Central memory CD4-positive, alpha-beta T cell (primary cell): ENCODE measurements around the gene TBR1.

Experiments
- DNase-seq: peaks from one replicate; pipeline ENCODE4 v3.0.0; 2022

The TBR1 gene

GRCh38 chr2:161430386-161430785 is 14.3 kb downstream of the TBR1 start:
- DNase-seq: no peak

GRCh38 chr2:161432107-161432506 is 16.0 kb downstream of the TBR1 start:
- DNase-seq: no peak

GRCh38 chr2:161434118-161434517 is 18.0 kb downstream of the TBR1 start:
- DNase-seq: no peak

- no peak for DNase-seq
These were observed 20.3 kb downstream of the TBR1 start for GRCh38 chr2:161436411-161436810.

GRCh38 chr2:161438598-161438997 is 22.5 kb downstream of the TBR1 start:
- no peak for DNase-seq

GRCh38 chr2:161445097-161445496 is 29.0 kb downstream of the TBR1 start:
- no peak for DNase-seq

- DNase-seq: no peak
These were observed 32.3 kb downstream of the TBR1 start for GRCh38 chr2:161448431-161448830.

- no peak for DNase-seq
These were observed 55.5 kb downstream of the TBR1 start for GRCh38 chr2:161471631-161472030.

- DNase-seq: no peak
These were observed 58.8 kb downstream of the TBR1 start for GRCh38 chr2:161474920-161475319.
